ENCODE data around the gene PPIL4. TPM values are rescaled to one million over a fixed set of nuclear protein-coding genes. Genes with fewer than 3 reads are reported as not detected.
"Not testable (repeated sequence)": the region's sequence is repeated elsewhere in the genome, so short reads cannot be mapped to it uniquely, and the experiment has no call there.

PPIL4 gene
- total RNA-seq, 1 donor from 2014 or later, result 39.4 TPM

- DNase-seq (ENCODE audit: low read depth), result no peak
Observed at GRCh38 chr6:149529650-149530049, 16.2 kb downstream of the PPIL4 start.

DNA sequence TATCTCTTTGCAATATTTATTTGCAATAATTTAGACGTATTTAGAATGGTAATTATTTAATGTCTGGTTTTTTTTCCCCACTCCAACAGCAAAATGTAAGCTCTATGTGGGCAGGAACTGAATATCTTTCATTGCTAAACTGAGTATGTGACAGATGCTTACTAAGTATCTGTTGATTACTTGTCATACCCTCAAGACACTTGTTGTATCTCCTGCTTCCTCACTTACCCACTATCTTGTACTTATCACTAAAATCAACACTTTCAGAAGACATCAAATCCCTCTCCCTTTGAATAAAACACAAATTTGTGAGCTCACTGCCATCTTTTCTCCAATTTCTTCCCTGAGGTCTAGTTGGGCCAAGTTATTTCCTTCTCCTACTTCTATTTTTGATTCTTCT is 30.3 kb downstream of the PPIL4 start:
- DNase-seq (ENCODE audit: low read depth), result no peak

DNA sequence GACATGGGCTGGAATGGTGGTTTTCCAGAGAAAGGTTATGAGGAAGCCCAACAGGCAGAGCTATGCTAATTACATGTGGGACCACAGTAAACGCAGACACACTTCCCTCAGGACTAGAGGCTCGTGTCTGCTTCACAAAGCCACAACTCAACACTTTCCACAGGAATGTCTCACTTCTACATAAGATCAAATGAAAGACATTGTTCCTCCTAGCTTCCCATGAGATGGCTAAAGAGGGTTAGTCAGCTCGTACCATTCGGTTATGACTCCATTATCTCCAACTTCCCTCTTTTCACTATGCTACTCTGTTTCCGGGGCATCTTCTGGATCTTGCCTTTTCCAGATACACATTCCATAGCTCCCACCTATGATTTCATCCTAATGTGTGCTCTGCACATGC is 31.9 kb downstream of the PPIL4 start:
- no peak for DNase-seq (ENCODE audit: low read depth)

DNA sequence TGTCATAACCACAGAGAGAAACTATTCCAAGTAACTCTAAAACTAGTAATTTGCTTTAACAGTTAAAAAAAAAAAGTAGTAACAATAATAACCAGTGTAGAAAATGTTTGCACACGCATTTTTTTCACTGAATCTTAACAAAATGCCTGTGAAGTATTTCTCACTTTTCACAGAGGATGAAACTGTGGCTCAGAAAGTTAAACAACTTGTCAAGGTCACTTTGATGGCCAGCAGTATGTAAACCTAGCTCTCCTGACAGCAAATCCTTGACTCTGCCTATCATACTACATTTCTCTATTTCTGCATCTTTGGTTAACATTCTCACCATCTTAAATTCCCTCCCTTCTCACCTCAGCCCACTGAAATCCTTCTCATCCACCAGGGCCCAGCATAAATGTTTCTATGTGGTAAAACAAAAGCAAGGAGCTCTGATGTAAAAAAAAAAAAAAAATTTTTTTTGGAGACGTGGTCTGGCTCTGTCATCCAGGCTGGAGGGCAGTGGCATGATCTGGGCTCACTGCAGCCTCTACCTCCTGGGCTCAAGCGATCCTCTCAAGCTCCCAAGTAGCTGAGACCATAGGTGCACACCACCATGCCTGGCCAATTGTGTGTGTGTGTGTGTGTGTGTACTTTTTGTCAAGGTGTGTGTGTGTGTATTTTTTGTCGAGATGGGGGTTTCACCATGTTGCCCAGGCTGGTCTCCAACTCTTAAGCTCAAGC is 34.9 kb downstream of the PPIL4 start:
- DNase-seq (ENCODE audit: low read depth), result no peak

DNA sequence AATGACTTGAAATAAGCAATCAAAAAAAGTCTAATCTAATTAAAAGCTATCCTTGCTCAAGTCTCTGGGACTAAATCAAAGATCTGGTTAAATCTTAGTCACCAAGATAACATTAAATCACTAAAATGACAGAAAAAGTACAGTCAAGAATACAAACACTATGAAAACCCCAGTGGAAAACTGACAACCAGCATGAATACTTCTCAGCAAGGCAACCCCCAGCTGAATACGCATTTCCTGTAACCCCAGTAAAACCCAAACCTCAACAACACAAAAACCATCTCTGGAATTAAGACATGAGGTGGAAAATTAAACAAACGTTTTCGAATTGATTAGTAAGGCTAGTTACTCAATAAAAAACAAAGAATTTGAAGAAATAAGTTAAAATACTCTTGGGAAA is 37.4 kb downstream of the PPIL4 start:
- DNase-seq (ENCODE audit: low read depth), result no peak

DNA sequence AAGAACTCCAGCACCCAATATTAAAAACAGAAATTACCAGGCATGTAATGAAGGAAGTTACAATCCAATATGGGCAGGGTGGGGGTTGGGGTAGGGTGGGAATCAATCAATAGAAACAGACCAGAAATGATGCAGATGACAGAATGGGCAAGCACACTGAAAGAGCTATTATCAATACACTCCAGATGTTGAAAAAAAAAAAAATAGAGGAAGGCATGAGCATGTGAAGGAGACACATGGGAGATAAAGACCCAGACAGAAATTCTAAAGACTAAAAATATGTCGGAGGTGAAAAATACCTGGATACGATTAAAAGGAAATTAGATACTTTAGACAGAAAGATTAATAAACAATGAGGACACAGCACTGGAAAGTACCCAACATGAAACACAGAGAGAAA is 42.0 kb downstream of the PPIL4 start:
- no peak for DNase-seq (ENCODE audit: low read depth)

DNA sequence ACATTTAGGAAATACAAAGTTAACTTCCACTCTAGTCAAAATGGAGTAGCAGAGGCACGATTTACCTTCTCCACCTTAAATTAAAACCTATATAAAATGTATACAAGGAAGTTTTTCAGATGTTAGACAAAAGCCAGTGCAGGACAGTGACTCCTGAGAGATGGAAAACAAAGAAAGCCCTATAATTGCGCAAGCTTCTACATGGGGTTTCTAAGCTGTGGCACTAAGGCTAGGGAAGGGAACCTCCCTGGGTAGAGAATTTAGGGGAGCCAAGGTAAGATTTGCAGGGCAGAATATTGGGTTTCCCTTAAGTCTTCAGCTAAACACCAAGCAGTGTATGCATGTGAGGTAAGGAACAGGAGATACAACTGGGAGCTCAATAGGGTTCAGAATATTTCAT is 42.6 kb downstream of the PPIL4 start:
- no peak for DNase-seq (ENCODE audit: low read depth)

GRCh38 chr6:149501768-149502167 is 44.1 kb downstream of the PPIL4 start:
- no peak for DNase-seq (ENCODE audit: low read depth)

- DNase-seq (ENCODE audit: low read depth), result no peak
Observed at GRCh38 chr6:149501201-149501600, 44.6 kb downstream of the PPIL4 start.

DNA sequence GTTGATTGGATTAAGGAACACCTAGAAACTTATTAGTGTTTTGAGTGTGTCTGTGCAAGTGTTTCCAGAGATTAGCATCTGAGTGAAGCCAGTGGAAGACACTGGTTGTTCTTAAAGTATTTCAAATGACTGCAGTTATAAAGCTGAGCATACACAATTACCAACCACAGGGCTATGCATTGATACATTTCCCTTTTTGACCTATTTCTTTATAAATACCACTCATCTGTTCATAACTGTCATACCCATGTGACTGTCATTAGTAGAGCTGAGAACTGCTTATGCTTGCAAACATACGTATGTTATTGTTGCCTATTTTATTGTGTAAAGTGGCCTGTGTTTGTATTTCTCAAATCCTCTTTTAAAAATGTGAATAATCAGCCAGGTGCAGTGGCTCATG is 45.7 kb downstream of the PPIL4 start:
- DNase-seq (ENCODE audit: low read depth), result no peak

GRCh38 chr6:149499066-149499465 is 46.8 kb downstream of the PPIL4 start:
- peak; percentile 67 for DNase-seq (ENCODE audit: low read depth)

DNA sequence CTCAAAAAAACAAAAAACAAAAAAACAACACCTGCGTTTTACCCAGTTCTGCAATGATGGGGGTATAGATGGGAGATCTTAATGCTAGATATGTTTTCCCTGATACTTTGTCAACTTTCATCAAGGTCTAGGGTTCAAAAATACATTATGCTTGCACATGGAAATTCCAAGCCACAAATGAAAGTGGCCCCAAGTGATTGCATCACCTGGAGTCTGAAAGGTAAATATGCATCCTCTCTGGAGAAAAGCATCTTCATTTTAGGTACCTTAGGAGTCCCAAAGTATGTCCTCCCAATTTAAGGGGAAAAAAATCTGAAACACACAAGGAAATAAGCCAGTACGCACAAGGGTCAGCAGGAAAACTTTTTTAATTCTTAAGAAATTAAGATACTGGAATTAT is 48.5 kb downstream of the PPIL4 start:
- no peak for DNase-seq (ENCODE audit: low read depth)

- DNase-seq (ENCODE audit: low read depth), result peak; percentile 3
Observed at GRCh38 chr6:149496597-149496996, 49.2 kb downstream of the PPIL4 start.

GRCh38 chr6:149495349-149496016 is 50.4 kb downstream of the PPIL4 start:
- not testable (repeated sequence) for DNase-seq (ENCODE audit: low read depth)

DNA sequence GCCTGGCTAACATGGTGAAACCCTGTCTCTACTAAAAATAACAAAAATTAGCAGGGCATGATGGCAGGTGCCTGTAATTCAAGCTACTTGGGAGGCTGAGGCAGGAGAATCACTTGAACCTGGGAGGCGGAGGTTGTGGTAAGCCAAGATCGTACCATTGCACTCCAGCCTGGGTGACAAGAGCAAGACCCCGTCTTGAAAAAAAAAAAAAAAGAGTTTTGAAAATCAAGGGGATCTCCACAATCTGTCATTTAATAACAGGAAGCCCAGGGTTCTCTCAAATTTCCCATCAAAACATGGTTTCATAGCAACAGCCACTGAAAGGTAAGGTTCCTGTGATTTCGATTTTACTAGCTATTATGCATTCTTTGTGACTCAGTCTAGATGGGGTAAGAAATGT is 51.0 kb downstream of the PPIL4 start:
- DNase-seq (ENCODE audit: low read depth), result not testable (repeated sequence)

- no peak for DNase-seq (ENCODE audit: low read depth)
Observed at GRCh38 chr6:149493761-149494320, 52.0 kb downstream of the PPIL4 start.

DNA sequence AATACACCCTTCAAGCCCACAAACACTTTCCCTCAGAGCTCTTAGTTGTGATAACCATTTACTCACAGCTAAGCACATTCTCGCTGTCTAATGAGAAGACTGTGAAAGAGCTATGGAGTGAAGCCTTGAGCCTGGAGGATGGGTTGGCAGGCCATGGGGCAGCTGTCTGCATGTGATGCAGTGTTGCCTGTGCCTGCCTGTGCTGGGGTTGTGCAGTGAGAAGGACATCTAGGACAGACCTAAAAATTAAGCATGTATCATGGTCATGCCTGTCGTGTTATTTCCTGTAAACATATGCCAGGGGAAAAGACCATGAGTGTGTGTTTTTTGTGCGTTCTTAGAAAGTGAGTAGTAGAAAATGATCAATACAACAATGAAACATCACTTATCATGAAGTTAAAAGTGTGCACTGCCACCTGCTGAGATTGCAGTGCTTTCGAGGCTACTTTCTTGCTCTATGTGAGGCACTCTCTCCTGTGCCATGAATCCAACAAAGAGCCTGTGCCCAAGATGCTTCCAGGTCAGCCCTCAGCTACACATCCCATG is 53.0 kb downstream of the PPIL4 start:
- DNase-seq (ENCODE audit: low read depth), result no peak

- peak; percentile 18 for DNase-seq (ENCODE audit: low read depth)
Observed at GRCh38 chr6:149489967-149490366, 55.9 kb downstream of the PPIL4 start.

DNA sequence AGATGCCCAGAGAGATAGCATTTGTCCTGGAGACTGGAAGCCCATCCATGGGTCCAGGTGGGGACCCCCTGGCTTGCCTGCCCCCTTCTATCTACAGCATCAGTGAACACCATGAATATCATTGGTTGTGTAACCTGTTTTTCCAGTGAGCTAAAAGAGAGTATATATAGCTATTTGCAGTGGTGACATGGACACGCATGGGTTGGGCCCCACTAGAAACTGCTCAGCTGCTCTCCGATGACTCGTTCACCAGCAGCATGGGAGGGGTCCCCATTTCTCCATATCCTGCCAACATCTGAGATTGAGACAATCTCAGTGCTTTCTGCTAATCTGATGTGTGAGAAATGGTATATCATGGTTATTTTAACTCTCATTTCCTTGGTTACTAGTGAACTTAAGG is 57.0 kb downstream of the PPIL4 start:
- DNase-seq (ENCODE audit: low read depth), result peak; percentile 28

DNA sequence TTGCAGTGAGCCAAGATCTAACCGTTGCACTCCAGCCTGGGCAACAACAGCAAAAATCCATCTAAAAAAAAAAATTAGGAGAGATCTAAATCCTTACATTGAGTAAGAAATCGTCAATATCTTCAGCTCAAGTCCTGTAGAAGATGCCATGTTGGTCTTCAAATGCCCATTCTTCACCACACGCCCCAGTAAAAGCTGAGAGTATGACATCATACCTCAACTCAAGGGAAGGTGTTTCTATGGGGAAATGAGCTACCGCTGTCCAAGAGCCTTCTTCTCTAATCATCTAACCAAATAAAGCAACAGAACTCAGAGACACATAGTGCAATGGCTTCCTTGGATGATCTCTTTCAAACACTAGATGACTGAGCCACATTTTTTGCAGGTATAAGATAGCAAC is 58.5 kb downstream of the PPIL4 start:
- DNase-seq (ENCODE audit: low read depth), result no peak

DNA sequence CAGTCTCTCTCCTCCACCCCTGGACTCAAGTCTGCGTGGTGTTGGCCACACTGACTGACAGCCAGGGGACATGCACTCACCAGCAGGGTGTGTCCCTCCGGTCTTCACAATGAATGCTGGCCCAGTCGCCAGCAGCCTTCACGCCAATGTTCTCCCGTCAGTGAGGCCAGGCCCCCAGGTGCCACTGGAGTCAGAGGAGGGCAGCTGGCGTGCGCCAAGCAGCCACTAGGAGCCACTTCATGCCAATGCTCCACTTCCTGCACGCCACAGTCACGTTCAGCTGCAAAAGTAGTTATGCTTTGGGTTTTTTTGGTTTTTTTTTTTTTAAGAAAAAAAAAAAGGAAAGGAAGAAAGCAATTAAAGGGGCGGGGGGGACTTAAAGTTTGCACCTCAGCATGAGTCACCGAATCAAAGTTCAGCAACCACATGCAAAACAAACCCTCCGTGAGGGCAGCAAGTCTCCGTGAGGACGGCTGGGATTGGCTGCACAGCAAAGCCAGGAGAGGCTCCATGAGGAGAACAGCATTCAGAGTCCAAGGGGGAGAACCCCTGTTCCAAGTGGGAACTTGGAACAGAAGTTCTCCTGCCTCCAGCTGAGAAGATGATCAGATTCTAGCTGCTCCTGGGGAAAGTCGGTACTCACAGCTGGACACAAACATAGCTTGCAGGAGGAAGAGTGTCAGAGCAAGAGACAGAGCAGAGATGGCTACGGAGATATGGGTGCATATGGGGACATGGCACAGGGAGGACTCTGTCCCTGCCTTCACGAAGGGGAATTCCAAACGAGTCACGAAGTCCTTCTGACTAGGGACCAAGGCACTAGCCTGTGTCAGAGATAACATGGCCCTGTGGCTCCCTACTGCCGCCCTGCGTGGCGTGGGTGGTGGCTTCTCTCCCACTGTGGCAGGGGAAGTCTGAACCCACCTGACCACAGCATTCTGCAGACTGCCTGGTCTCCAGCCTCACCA is 60.8 kb downstream of the PPIL4 start, which contains the start of gene ZC3H12D:
Gene ZC3H12D, minus strand, starts transcription at position 282 of the 968 bp plus-strand sequence. CDS start 10,471 bp downstream, outside the sequence.
- DNase-seq (ENCODE audit: low read depth), result peak; percentile 44

Measured in myocyte (in vitro differentiated cells).